Esophagus muscularis mucosa (tissue), 3 donors: ENCODE data around the gene MAN1A1.

Source experiments
- CTCF ChIP-seq, 3 experiments: fragments of 200-600 bp in 2 of 3; fragments of 450-650 bp in 1 of 3; sonication (generic) in 2 of 3; IDR thresholded peaks; one replicate each; pipeline ENCODE4 v1.5.1; 2017 to 2019; ENCODE audit warnings: antibody characterized with exemption in 3 of 3, mild to moderate bottlenecking in 2 of 3, moderate library complexity in 1 of 3
- POLR2A ChIP-seq: fragments of 450-650 bp; IDR thresholded peaks from one replicate; pipeline ENCODE4 v1.6.1; 2017; ENCODE audit warnings: antibody characterized with exemption, moderate library complexity, mild to moderate bottlenecking, low read depth

GRCh38 chr6:119267126-119267905 lies 82.2 kb downstream of the MAN1A1 start:
- TF ChIP-seq CTCF (IDR thresholded peaks at IDR 0.05) (no peak), POLR2A (no peak)
